GM18517 (cell line): ENCODE measurements around the gene TGDS.
A peak's percentile ranks its signal among the peaks of the same experiment; 100 is the strongest.
"Not testable (repeated sequence)": the region's sequence is repeated elsewhere in the genome, so short reads cannot be mapped to it uniquely, and the experiment has no call there.

Experiments
- ATAC-seq: cut with Tn5 transposase; IDR thresholded peaks from one replicate; pipeline ENCODE4 v1.9.1; 2021; ENCODE audit warnings: mild to moderate bottlenecking, moderate library complexity; ENCODE audit not compliant: unreplicated experiment

Gene TGDS

GRCh38 chr13:94595950-94596574 lies at the start of gene TGDS:
TSS of gene TGDS (minus strand) at chr13:94596152. CDS start at chr13:94596136, 16 bp downstream.
- ATAC-seq, result peak; percentile 95

GRCh38 chr13:94641409-94641941 lies 45.5 kb upstream of the TGDS start:
- no peak for ATAC-seq

- no peak for ATAC-seq
Measured at GRCh38 chr13:94640721-94641120, 44.8 kb upstream of the TGDS start.

- not testable (repeated sequence) for ATAC-seq
Measured at GRCh38 chr13:94637677-94638076, 41.7 kb upstream of the TGDS start.

GRCh38 chr13:94636942-94637578 lies 41.1 kb upstream of the TGDS start:
- no peak for ATAC-seq

GRCh38 chr13:94636096-94636495 lies 40.1 kb upstream of the TGDS start:
- ATAC-seq, result not testable (repeated sequence)

- no peak for ATAC-seq
Measured at GRCh38 chr13:94632226-94632980, 36.5 kb upstream of the TGDS start.

- no peak for ATAC-seq
Measured at GRCh38 chr13:94630858-94631257, 34.9 kb upstream of the TGDS start.

GRCh38 chr13:94623316-94623715 lies 27.4 kb upstream of the TGDS start:
- ATAC-seq, result no peak

GRCh38 chr13:94622344-94622743 lies 26.4 kb upstream of the TGDS start:
- no peak for ATAC-seq

- ATAC-seq, result peak; percentile 68
Measured at GRCh38 chr13:94620286-94620896, 24.4 kb upstream of the TGDS start.

- ATAC-seq, result peak; percentile 47
Measured at GRCh38 chr13:94617389-94618000, 21.5 kb upstream of the TGDS start.

GRCh38 chr13:94613051-94613450 lies 17.1 kb upstream of the TGDS start:
- no peak for ATAC-seq

- no peak for ATAC-seq
Measured at GRCh38 chr13:94612050-94612449, 16.1 kb upstream of the TGDS start.

GRCh38 chr13:94610475-94610874 lies 14.5 kb upstream of the TGDS start:
- no peak for ATAC-seq

- ATAC-seq, result no peak
Measured at GRCh38 chr13:94609196-94609595, 13.2 kb upstream of the TGDS start.

- ATAC-seq, result no peak
Measured at GRCh38 chr13:94608586-94608985, 12.6 kb upstream of the TGDS start.

GRCh38 chr13:94607939-94608338 lies 12.0 kb upstream of the TGDS start:
- no peak for ATAC-seq

- no peak for ATAC-seq
Measured at GRCh38 chr13:94607056-94607455, 11.1 kb upstream of the TGDS start.

GRCh38 chr13:94602467-94602866 lies 6.5 kb upstream of the TGDS start:
- ATAC-seq, result no peak
